Panc1 (cell line): ENCODE data around the gene SLC6A1. TPM values are rescaled to one million over a fixed set of nuclear protein-coding genes. Genes with fewer than 3 reads are reported as not detected.

ENCODE experiments used
- ATAC-seq: fragments of 200-7000 bp; cut with Tn5 transposase; 2 replicates; pipeline ENCODE4 v1.9.1; 2020; ENCODE audit warnings: mild to moderate bottlenecking, moderate library complexity
- BruUV-seq: library from RNA; stranded (reverse); fragments of 400-500 nt; replicated peaks from 2 replicates; lab custom pipeline; 2021; lab: Mats Ljungman, UMichigan
- CTCF ChIA-PET: fragments of 300-600 bp; sonication (Branson Sonifier 250); formaldehyde crosslinking; loops from one replicate; lab custom pipeline; 2022; ENCODE audit warnings: antibody characterized with exemption; lab: Charles Lee
- POLR2A ChIA-PET: fragments of 300-600 bp; sonication (Branson Sonifier 250); formaldehyde crosslinking; loops from one replicate; lab custom pipeline; 2022; ENCODE audit warnings: antibody characterized with exemption; lab: Charles Lee
- DNase-seq: peaks from one replicate; pipeline ENCODE4 v3.0.0-alpha.2; 2010; ENCODE audit warnings: low read depth, low spot score
- H3K27ac ChIP-seq: 2 replicates; pipeline ENCODE4 v1.5.1; 2011; ENCODE audit warnings: mild to moderate bottlenecking, low read length, inconsistent platforms
- H3K27me3 ChIP-seq: fragments of 200-500 bp; sonication (Bioruptor generic); 2 replicates; pipeline ENCODE4 v1.6.0; 2014; ENCODE audit warnings: low read length, inconsistent platforms; ENCODE audit not compliant: control insufficient read depth, insufficient read depth
- H3K36me3 ChIP-seq: fragments of 200-500 bp; sonication (Bioruptor generic); 2 replicates; pipeline ENCODE4 v1.5.1; 2014; ENCODE audit warnings: inconsistent platforms, mild to moderate bottlenecking, low read length, moderate library complexity; ENCODE audit not compliant: control insufficient read depth, insufficient read depth
- H3K4me1 ChIP-seq: 2 replicates; pipeline ENCODE4 v1.5.1; 2011; ENCODE audit warnings: inconsistent platforms, mild to moderate bottlenecking, low read length, moderate library complexity; ENCODE audit not compliant: control insufficient read depth, insufficient read depth
- H3K4me3 ChIP-seq, 2 experiments: 2 replicates each; pipeline ENCODE4 v1.5.1; 2011 to 2012; ENCODE audit warnings: low read depth in 2 of 2, low read length in 2 of 2, mild to moderate bottlenecking in 2 of 2, inconsistent platforms in 1 of 2, moderate library complexity in 1 of 2
- H3K9me3 ChIP-seq: fragments of 200-500 bp; sonication (Bioruptor generic); 2 replicates; pipeline ENCODE4 v1.5.1; 2014; ENCODE audit warnings: low read depth, mild to moderate bottlenecking, inconsistent platforms, low read length, moderate library complexity; ENCODE audit not compliant: control insufficient read depth, insufficient read depth
- CTCF ChIP-seq: fragments of 450-650 bp; IDR thresholded peaks from 2 replicates; pipeline ENCODE4 v1.5.1; 2017; ENCODE audit warnings: mild to moderate bottlenecking
- POLR2AphosphoS5 ChIP-seq: IDR thresholded peaks from 2 replicates; pipeline ENCODE4 v1.6.1; 2012; ENCODE audit warnings: mild to moderate bottlenecking, low read depth, low read length, moderate library complexity
- SIN3A ChIP-seq: IDR thresholded peaks from 2 replicates; pipeline ENCODE4 v1.6.1; 2012; ENCODE audit warnings: low read depth, mild to moderate bottlenecking, low read length, moderate library complexity, borderline replicate concordance; ENCODE audit not compliant: insufficient read depth
- TCF7L2 ChIP-seq: IDR thresholded peaks from 2 replicates; pipeline ENCODE4 v1.6.1; 2011; ENCODE audit warnings: mild to moderate bottlenecking, low read depth, low read length, inconsistent platforms
- in situ Hi-C: cut with HindIII; loops from 2 replicates; pipeline ENCODE4 v1.10.0; 2016; ENCODE audit warnings: low sequenced_read_pairs, low pct_unique_long_range_greater_than_20kb
- intact Hi-C: fragments of 100-400 bp; cut with micrococcal nuclease; formaldehyde crosslinking; loops from one replicate; pipeline ENCODE4 v1.10.0; 2022; ENCODE audit not compliant: unreplicated experiment
- total RNA-seq: library from RNA; stranded (reverse); gene quantifications from one replicate; pipeline ENCODE4 v1.2.1, GENCODE V29; 2021; ENCODE audit not compliant: unreplicated experiment
- TF ChIP-seq, protein P1 (sequence below), 2 experiments: IDR thresholded peaks; 2 replicates each; pipeline ENCODE4 v1.6.1; 2011 to 2012; ENCODE audit warnings: low read depth in 2 of 2, control low read depth in 1 of 2, low read length in 1 of 2, mild to moderate bottlenecking in 1 of 2, moderate library complexity in 1 of 2; ENCODE audit not compliant: insufficient read depth in 1 of 2

The SLC6A1 gene
- total RNA-seq, 1 experiment from 2014 or later = not detected

DNA sequence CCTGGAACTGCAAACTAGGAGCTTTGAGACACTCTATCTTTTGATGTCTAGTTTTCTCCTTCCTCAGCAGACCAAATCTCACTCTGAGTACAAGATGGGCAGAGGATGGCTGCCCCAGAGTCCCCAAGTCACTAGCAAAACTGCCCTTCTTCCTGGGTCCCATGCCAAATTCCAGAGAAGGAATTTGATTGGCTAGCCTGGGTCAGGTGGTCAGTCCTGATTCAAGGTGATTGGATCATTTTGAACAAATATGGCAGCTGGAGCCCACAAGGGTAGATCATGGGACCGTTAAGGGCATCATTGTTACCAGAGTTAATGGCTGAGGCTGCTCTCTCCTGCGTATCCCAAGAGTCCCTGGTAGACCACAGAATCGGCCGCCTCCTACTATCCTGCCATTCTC lies 21.7 kb downstream of the SLC6A1 start:
- in situ Hi-C loops = no loop called here
- Histone ChIP-seq H3K27ac (no peak overlapping the region), H3K4me1 (no peaks in the 10 kb centered on the region), H3K4me3 (no peak overlapping the region), H3K36me3 (no peaks in the 10 kb centered on the region), H3K27me3 (no peaks in the 10 kb centered on the region; the same call in 1 of the 2 replicates), H3K9me3 (no peaks in the 10 kb centered on the region)
- TF ChIP-seq, protein P1, sequence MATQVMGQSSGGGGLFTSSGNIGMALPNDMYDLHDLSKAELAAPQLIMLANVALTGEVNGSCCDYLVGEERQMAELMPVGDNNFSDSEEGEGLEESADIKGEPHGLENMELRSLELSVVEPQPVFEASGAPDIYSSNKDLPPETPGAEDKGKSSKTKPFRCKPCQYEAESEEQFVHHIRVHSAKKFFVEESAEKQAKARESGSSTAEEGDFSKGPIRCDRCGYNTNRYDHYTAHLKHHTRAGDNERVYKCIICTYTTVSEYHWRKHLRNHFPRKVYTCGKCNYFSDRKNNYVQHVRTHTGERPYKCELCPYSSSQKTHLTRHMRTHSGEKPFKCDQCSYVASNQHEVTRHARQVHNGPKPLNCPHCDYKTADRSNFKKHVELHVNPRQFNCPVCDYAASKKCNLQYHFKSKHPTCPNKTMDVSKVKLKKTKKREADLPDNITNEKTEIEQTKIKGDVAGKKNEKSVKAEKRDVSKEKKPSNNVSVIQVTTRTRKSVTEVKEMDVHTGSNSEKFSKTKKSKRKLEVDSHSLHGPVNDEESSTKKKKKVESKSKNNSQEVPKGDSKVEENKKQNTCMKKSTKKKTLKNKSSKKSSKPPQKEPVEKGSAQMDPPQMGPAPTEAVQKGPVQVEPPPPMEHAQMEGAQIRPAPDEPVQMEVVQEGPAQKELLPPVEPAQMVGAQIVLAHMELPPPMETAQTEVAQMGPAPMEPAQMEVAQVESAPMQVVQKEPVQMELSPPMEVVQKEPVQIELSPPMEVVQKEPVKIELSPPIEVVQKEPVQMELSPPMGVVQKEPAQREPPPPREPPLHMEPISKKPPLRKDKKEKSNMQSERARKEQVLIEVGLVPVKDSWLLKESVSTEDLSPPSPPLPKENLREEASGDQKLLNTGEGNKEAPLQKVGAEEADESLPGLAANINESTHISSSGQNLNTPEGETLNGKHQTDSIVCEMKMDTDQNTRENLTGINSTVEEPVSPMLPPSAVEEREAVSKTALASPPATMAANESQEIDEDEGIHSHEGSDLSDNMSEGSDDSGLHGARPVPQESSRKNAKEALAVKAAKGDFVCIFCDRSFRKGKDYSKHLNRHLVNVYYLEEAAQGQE (IDR thresholded peaks at IDR 0.05; ENCODE audit: insufficient read depth in 1 of 2, low read depth in 2 of 2, low read length in 1 of 2) = no peak
- TF ChIP-seq SIN3A = no peak
- no peak for TF ChIP-seq CTCF
- TF ChIP-seq POLR2AphosphoS5 = no peak
- TF ChIP-seq TCF7L2 = no peak
- ATAC-seq = no peak
- CTCF ChIA-PET = no interaction called here
- no TSS peak for BruUV-seq
- intact Hi-C loops = no loop called here
- DNase-seq = no peak
- POLR2A ChIA-PET = no interaction called here

DNA sequence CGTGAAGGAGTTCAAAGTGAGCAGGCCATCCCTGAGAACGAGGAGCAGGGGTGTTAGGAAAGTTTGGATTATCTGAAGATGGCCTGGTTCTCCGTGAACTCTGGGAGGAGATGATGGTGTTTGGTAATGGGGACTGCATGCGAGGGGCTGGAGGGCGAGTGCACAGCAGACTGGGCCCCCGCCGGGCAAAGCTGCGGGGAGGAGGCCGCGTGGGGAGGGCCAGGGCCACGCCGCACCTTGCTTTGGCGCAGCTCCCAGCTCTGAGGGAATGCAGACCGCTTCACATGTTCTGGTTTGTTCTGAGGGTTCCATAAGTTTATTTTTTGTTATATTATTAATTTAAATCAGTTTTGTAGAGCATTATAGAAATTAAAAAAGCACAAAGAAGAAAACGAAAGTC lies 22.2 kb downstream of the SLC6A1 start:
- CTCF ChIA-PET = no interaction called here
- POLR2A ChIA-PET = no interaction called here
- intact Hi-C loops = no loop called here
- Histone ChIP-seq H3K36me3 (no peaks in the 10 kb centered on the region), H3K27me3 (no peaks in the 10 kb centered on the region; the same call in 1 of the 2 replicates), H3K4me3 (no peak overlapping the region), H3K27ac (no peak overlapping the region), H3K4me1 (no peaks in the 10 kb centered on the region), H3K9me3 (no peaks in the 10 kb centered on the region)
- in situ Hi-C loops = no loop called here
- no TSS peak for BruUV-seq
- TF ChIP-seq, protein P1 (IDR thresholded peaks at IDR 0.05; ENCODE audit: insufficient read depth in 1 of 2, low read depth in 2 of 2, low read length in 1 of 2) = no peak
- TF ChIP-seq TCF7L2 = no peak
- no peak for TF ChIP-seq POLR2AphosphoS5
- no peak for TF ChIP-seq CTCF
- TF ChIP-seq SIN3A = no peak
- DNase-seq (no peak), ATAC-seq (no peak)
